PC-9 (cell line): ENCODE data around the gene TOP1.

Experiments
- EZH2 ChIP-seq: fragments of 200-600 bp; sonication (generic); IDR thresholded peaks from 2 replicates; pipeline ENCODE4 v1.8.0; 2017; ENCODE audit warnings: antibody characterized with exemption, low read depth
- TF ChIP-seq, protein P1 (sequence below): fragments of 200-600 bp; sonication (generic); conservative IDR thresholded peaks from 2 replicates; pipeline ENCODE4 v1.6.1; 2017; ENCODE audit warnings: mixed run types, antibody characterized with exemption, mild to moderate bottlenecking, moderate library complexity

DNA sequence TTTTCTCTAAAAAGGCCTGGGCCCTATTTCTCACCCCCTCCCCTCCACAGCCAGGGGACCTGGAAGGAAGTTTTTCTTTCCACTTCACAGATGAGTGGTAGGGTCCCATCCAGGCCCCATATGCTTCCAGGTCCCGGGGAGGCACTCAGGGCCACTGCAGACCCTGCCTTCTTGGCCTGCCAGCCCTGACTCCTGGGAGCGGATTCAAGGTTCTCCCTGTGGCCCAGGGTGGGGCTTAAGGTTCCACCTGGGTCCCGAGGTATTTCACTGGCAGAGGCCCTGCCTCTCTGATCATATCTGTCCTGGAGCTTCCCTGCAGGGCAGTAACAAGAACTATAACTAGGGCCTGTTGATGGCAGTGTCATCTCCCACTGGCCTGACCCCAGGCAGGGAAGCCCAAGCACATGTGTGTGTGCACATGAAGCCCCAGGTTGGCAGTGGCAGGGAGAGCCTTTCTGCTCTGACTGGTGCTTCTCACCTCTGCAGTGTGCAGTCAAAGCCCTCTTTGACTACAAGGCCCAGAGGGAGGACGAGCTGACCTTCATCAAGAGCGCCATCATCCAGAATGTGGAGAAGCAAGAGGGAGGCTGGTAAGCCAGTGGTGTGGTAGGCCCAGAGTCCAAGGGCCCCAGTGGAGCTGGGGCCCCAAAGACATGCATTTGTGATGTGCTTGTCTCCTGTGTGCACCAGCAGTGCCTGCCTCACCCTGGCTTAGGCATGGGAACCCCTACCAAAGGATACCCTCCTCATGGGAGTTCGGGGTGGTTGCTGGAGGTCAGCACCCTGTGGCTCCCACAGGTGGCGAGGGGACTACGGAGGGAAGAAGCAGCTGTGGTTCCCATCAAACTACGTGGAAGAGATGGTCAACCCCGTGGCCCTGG, 139.9 kb downstream of the TOP1 start:
- TF ChIP-seq, protein P1, sequence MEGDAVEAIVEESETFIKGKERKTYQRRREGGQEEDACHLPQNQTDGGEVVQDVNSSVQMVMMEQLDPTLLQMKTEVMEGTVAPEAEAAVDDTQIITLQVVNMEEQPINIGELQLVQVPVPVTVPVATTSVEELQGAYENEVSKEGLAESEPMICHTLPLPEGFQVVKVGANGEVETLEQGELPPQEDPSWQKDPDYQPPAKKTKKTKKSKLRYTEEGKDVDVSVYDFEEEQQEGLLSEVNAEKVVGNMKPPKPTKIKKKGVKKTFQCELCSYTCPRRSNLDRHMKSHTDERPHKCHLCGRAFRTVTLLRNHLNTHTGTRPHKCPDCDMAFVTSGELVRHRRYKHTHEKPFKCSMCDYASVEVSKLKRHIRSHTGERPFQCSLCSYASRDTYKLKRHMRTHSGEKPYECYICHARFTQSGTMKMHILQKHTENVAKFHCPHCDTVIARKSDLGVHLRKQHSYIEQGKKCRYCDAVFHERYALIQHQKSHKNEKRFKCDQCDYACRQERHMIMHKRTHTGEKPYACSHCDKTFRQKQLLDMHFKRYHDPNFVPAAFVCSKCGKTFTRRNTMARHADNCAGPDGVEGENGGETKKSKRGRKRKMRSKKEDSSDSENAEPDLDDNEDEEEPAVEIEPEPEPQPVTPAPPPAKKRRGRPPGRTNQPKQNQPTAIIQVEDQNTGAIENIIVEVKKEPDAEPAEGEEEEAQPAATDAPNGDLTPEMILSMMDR: no peak
- TF ChIP-seq EZH2: no peak
